K562 (cell line): Measurements from ENCODE around the gene DYRK1B.

Source experiments
- ERF ChIP-seq: fragments of 450-650 bp; formaldehyde crosslinking; IDR thresholded peaks from 2 replicates; pipeline ENCODE4 v1.4.0; 2020; ENCODE audit warnings: mild to moderate bottlenecking, mixed read lengths
- HCFC1 ChIP-seq: IDR thresholded peaks from 2 replicates; pipeline ENCODE4 v1.6.1; 2012; ENCODE audit warnings: low read depth, low read length, improper control_type of control experiment
- HOMEZ ChIP-seq: fragments of 250-450 bp; sonication (Bioruptor Pico); IDR thresholded peaks from 2 replicates; pipeline ENCODE4 v1.4.0; 2020; ENCODE audit warnings: mild to moderate bottlenecking, moderate library complexity
- NFIC ChIP-seq: fragments of 450-650 bp; IDR thresholded peaks from 2 replicates; pipeline ENCODE4 v1.6.1; 2017; ENCODE audit warnings: mild to moderate bottlenecking, inconsistent platforms
- SMC3 ChIP-seq: conservative IDR thresholded peaks from 2 replicates; pipeline ENCODE4 v1.6.1; 2011; ENCODE audit warnings: low read depth, low read length, improper control_type of control experiment; ENCODE audit not compliant: insufficient read depth
- ZBTB9 ChIP-seq: fragments of 450-650 bp; formaldehyde crosslinking; IDR thresholded peaks from 2 replicates; pipeline ENCODE4 v1.4.0; 2020; ENCODE audit warnings: mild to moderate bottlenecking, moderate library complexity
- ZNF263 ChIP-seq: sonication (generic); formaldehyde crosslinking; IDR thresholded peaks from 2 replicates; pipeline ENCODE4 v1.8.0; 2022; ENCODE audit warnings: mild to moderate bottlenecking, missing genetic modification reagents, borderline replicate concordance
- ZNF436 ChIP-seq: fragments of 250-450, 450-650 bp; sonication (Bioruptor Pico); formaldehyde crosslinking; IDR thresholded peaks from 2 replicates; pipeline ENCODE4 v1.7.0; 2020; ENCODE audit warnings: mild to moderate bottlenecking

- no peak for TF ChIP-seq ZNF436 (CRISPR knock-in tag)
- no peak for TF ChIP-seq HCFC1
- no peak for TF ChIP-seq ZNF263
- no peak for TF ChIP-seq ERF
- no peak for TF ChIP-seq NFIC
- no peak for TF ChIP-seq SMC3
- TF ChIP-seq ZBTB9 (CRISPR knock-in tag), result no peak
- TF ChIP-seq HOMEZ (CRISPR knock-in tag), result no peak
These were observed 2.3 kb downstream of the DYRK1B start for GRCh38 chr19:39831679-39832078.
